Stimulated activated naive CD8-positive, alpha-beta T cell treated with anti-CD3 and anti-CD28 coated beads, Interleukin-15, Interleukin-2, amounts not matched to agents 100 ng/mL and 50 ng/mL, for 24 hours (primary cell): Measurements from ENCODE around the gene SLC6A1.
"Not testable (repeated sequence)": the region's sequence is repeated elsewhere in the genome, so short reads cannot be mapped to it uniquely, and the experiment has no call there.

Experiments
- H3K27ac Mint-ChIP-seq: one replicate; pipeline ENCODE4 v1.8.0; 2021; ENCODE audit warnings: mild to moderate bottlenecking, mixed read lengths
- H3K27me3 Mint-ChIP-seq: one replicate; pipeline ENCODE4 v1.8.0; 2021; ENCODE audit warnings: mixed read lengths
- H3K36me3 Mint-ChIP-seq: one replicate; pipeline ENCODE4 v1.8.0; 2021; ENCODE audit warnings: low read depth, mixed read lengths
- H3K4me1 Mint-ChIP-seq: one replicate; pipeline ENCODE4 v1.8.0; 2021; ENCODE audit warnings: low read depth, mixed read lengths
- H3K4me3 Mint-ChIP-seq: one replicate; pipeline ENCODE4 v1.8.0; 2021; ENCODE audit warnings: mild to moderate bottlenecking, mixed read lengths
- H3K9me3 Mint-ChIP-seq: one replicate; pipeline ENCODE4 v1.8.0; 2021; ENCODE audit warnings: mixed read lengths

SLC6A1 gene

GRCh38 chr3:11062704-11063103, 70.2 kb downstream of the SLC6A1 start:
- Mint-ChIP-seq H3K27ac (no peak overlapping the region), H3K36me3 (no peaks in the 10 kb centered on the region), H3K4me1 (no peaks in the 10 kb centered on the region), H3K4me3 (no peak overlapping the region), H3K27me3 (peaks cover 18% of the 10 kb centered on the region), H3K9me3 (peaks cover 10% of the 10 kb centered on the region)

- Mint-ChIP-seq H3K9me3 (no peaks in the 10 kb centered on the region), H3K4me3 (no peak overlapping the region), H3K4me1 (no peaks in the 10 kb centered on the region), H3K36me3 (no peaks in the 10 kb centered on the region), H3K27ac (no peak overlapping the region), H3K27me3 (peaks cover 23% of the 10 kb centered on the region)
Observed at GRCh38 chr3:11071096-11071755, 78.7 kb downstream of the SLC6A1 start.

- H3K4me3 Mint-ChIP-seq = no peak overlapping the region
- no peaks in the 10 kb centered on the region for H3K36me3 Mint-ChIP-seq
Observed at GRCh38 chr3:11072631-11073030, 80.1 kb downstream of the SLC6A1 start.

GRCh38 chr3:11074011-11074410, 81.5 kb downstream of the SLC6A1 start:
- Mint-ChIP-seq H3K27ac (no peak overlapping the region), H3K9me3 (no peaks in the 10 kb centered on the region), H3K4me3 (no peak overlapping the region), H3K4me1 (no peaks in the 10 kb centered on the region), H3K36me3 (no peaks in the 10 kb centered on the region), H3K27me3 (peaks cover 23% of the 10 kb centered on the region)

More at GRCh38 chr3:11072631-11073030, 80.1 kb downstream of the SLC6A1 start:
- H3K27ac Mint-ChIP-seq = no peak overlapping the region
- H3K27me3 Mint-ChIP-seq = peaks cover 25% of the 10 kb centered on the region
- no peaks in the 10 kb centered on the region for H3K9me3 Mint-ChIP-seq
- no peaks in the 10 kb centered on the region for H3K4me1 Mint-ChIP-seq

GRCh38 chr3:11074451-11074850, 81.9 kb downstream of the SLC6A1 start:
- no peaks in the 10 kb centered on the region for H3K4me1 Mint-ChIP-seq
- no peaks in the 10 kb centered on the region for H3K36me3 Mint-ChIP-seq
- peaks cover 23% of the 10 kb centered on the region for H3K27me3 Mint-ChIP-seq
- H3K9me3 Mint-ChIP-seq = no peaks in the 10 kb centered on the region
- no peak overlapping the region for H3K4me3 Mint-ChIP-seq
- H3K27ac Mint-ChIP-seq = no peak overlapping the region

GRCh38 chr3:11075122-11075521, 82.6 kb downstream of the SLC6A1 start:
- H3K9me3 Mint-ChIP-seq, H3K4me1 Mint-ChIP-seq, H3K36me3 Mint-ChIP-seq, H3K27ac Mint-ChIP-seq, H3K4me3 Mint-ChIP-seq: not testable (repeated sequence)
- peaks cover 23% of the 10 kb centered on the region for H3K27me3 Mint-ChIP-seq

GRCh38 chr3:11076711-11077110, 84.2 kb downstream of the SLC6A1 start:
- no peak overlapping the region for H3K4me3 Mint-ChIP-seq
- no peaks in the 10 kb centered on the region for H3K4me1 Mint-ChIP-seq
- no peaks in the 10 kb centered on the region for H3K9me3 Mint-ChIP-seq
- H3K27ac Mint-ChIP-seq = no peak overlapping the region
- H3K27me3 Mint-ChIP-seq = peaks cover 26% of the 10 kb centered on the region
- no peaks in the 10 kb centered on the region for H3K36me3 Mint-ChIP-seq

- Mint-ChIP-seq H3K27ac (no peak overlapping the region), H3K4me3 (no peak overlapping the region), H3K9me3 (no peaks in the 10 kb centered on the region), H3K36me3 (no peaks in the 10 kb centered on the region), H3K27me3 (peaks cover 26% of the 10 kb centered on the region), H3K4me1 (no peaks in the 10 kb centered on the region)
Observed at GRCh38 chr3:11077466-11077865, 84.9 kb downstream of the SLC6A1 start.

GRCh38 chr3:11078826-11079515, 86.4 kb downstream of the SLC6A1 start:
- Mint-ChIP-seq H3K9me3 (no peaks in the 10 kb centered on the region), H3K4me3 (no peak overlapping the region), H3K36me3 (no peaks in the 10 kb centered on the region), H3K4me1 (no peaks in the 10 kb centered on the region), H3K27me3 (peaks cover 17% of the 10 kb centered on the region), H3K27ac (no peak overlapping the region)

GRCh38 chr3:11080492-11080891, 87.9 kb downstream of the SLC6A1 start:
- H3K36me3 Mint-ChIP-seq = no peaks in the 10 kb centered on the region
- no peaks in the 10 kb centered on the region for H3K9me3 Mint-ChIP-seq
- no peak overlapping the region for H3K27ac Mint-ChIP-seq
- H3K4me1 Mint-ChIP-seq = no peaks in the 10 kb centered on the region
- H3K27me3 Mint-ChIP-seq = peaks cover 8% of the 10 kb centered on the region
- no peak overlapping the region for H3K4me3 Mint-ChIP-seq

GRCh38 chr3:11084098-11084497, 91.5 kb downstream of the SLC6A1 start:
- H3K36me3 Mint-ChIP-seq = no peaks in the 10 kb centered on the region
- no peaks in the 10 kb centered on the region for H3K9me3 Mint-ChIP-seq
- H3K27me3 Mint-ChIP-seq = peaks cover 6% of the 10 kb centered on the region
- H3K4me1 Mint-ChIP-seq = no peaks in the 10 kb centered on the region
- H3K27ac Mint-ChIP-seq = no peak overlapping the region
- H3K4me3 Mint-ChIP-seq = no peak overlapping the region

- peaks cover 6% of the 10 kb centered on the region for H3K27me3 Mint-ChIP-seq
- no peaks in the 10 kb centered on the region for H3K9me3 Mint-ChIP-seq
- no peaks in the 10 kb centered on the region for H3K36me3 Mint-ChIP-seq
- H3K4me3 Mint-ChIP-seq = no peak overlapping the region
- no peak overlapping the region for H3K27ac Mint-ChIP-seq
- H3K4me1 Mint-ChIP-seq = no peaks in the 10 kb centered on the region
Observed at GRCh38 chr3:11084677-11085076, 92.1 kb downstream of the SLC6A1 start.

GRCh38 chr3:11085093-11085840, 92.7 kb downstream of the SLC6A1 start:
- no peaks in the 10 kb centered on the region for H3K4me1 Mint-ChIP-seq
- H3K27me3 Mint-ChIP-seq = peaks cover 6% of the 10 kb centered on the region
- H3K4me3 Mint-ChIP-seq = no peak overlapping the region
- H3K9me3 Mint-ChIP-seq = no peaks in the 10 kb centered on the region
- no peak overlapping the region for H3K27ac Mint-ChIP-seq
- H3K36me3 Mint-ChIP-seq = no peaks in the 10 kb centered on the region

- H3K9me3 Mint-ChIP-seq = no peaks in the 10 kb centered on the region
- H3K36me3 Mint-ChIP-seq = no peaks in the 10 kb centered on the region
- H3K27ac Mint-ChIP-seq = no peak overlapping the region
- no peak overlapping the region for H3K4me3 Mint-ChIP-seq
- H3K4me1 Mint-ChIP-seq = no peaks in the 10 kb centered on the region
- H3K27me3 Mint-ChIP-seq = peaks cover 3% of the 10 kb centered on the region
Observed at GRCh38 chr3:11086856-11087255, 94.3 kb downstream of the SLC6A1 start.

GRCh38 chr3:11088066-11088465, 95.5 kb downstream of the SLC6A1 start:
- H3K27ac Mint-ChIP-seq = no peak overlapping the region
- peaks cover 3% of the 10 kb centered on the region for H3K27me3 Mint-ChIP-seq
- H3K4me3 Mint-ChIP-seq = no peak overlapping the region
- no peaks in the 10 kb centered on the region for H3K36me3 Mint-ChIP-seq
- H3K4me1 Mint-ChIP-seq = no peaks in the 10 kb centered on the region
- no peaks in the 10 kb centered on the region for H3K9me3 Mint-ChIP-seq
